Effector memory CD8-positive, alpha-beta T cell (primary cell): ENCODE measurements around the gene CXXC5.

Experiments
- ATAC-seq: fragments of 150-1000 bp; cut with Tn5 transposase; replicated peaks from 2 replicates; pipeline ENCODE4 v1.10.0; 2021; ENCODE audit warnings: mild to moderate bottlenecking, moderate library complexity
- DNase-seq, 3 experiments: peaks; one replicate each; pipeline ENCODE4 v3.0.0; 2021
- H3K27ac Mint-ChIP-seq, 2 donors: one replicate each; pipeline ENCODE4 v1.8.0; 2022; ENCODE audit warnings: mild to moderate bottlenecking in 2 of 2, mixed read lengths in 2 of 2, moderate library complexity in 2 of 2
- H3K27me3 Mint-ChIP-seq, 2 donors: one replicate each; pipeline ENCODE4 v1.8.0; 2022; ENCODE audit warnings: mixed read lengths in 2 of 2
- H3K36me3 Mint-ChIP-seq: one replicate; pipeline ENCODE4 v1.8.0; 2022; ENCODE audit warnings: mild to moderate bottlenecking, moderate library complexity, mixed read lengths; ENCODE audit not compliant: insufficient read depth
- H3K4me1 Mint-ChIP-seq, 2 donors: one replicate each; pipeline ENCODE4 v1.8.0; 2022; ENCODE audit warnings: low read depth in 2 of 2, mixed read lengths in 2 of 2
- H3K4me3 Mint-ChIP-seq, 2 donors: one replicate each; pipeline ENCODE4 v1.8.0; 2022; ENCODE audit warnings: mild to moderate bottlenecking in 2 of 2, mixed read lengths in 2 of 2, moderate library complexity in 2 of 2
- H3K9me3 Mint-ChIP-seq, 2 donors: one replicate each; pipeline ENCODE4 v1.8.0; 2022; ENCODE audit warnings: mixed read lengths in 2 of 2

CXXC5 gene

DNA sequence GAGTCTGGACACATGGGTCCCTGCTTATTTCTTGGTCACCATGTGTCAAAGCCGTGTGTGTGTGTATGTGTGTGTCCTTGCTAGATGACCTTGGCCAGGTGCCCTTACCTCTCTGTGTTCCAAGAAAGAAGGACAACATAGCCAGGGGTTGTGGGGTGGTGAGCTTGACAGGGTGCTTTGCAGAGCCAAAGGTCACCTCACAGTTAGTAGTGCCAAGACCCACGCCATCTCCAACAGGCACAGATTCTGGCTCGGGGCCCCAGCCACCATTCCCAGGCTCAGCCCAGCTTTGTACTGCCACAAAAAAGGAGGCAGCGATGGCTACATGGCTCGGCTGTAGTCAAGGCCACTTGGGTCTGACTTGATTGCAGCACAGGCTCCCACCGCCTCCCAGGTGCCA is 39.5 kb downstream of the CXXC5 start:
- H3K4me1 Mint-ChIP-seq, result peaks cover 7% of the 10 kb centered on the region in 2 donors
- peaks cover 6% of the 10 kb centered on the region for H3K36me3 Mint-ChIP-seq
- no peak for DNase-seq
- ATAC-seq, result no peak
- no peak overlapping the region for H3K27ac Mint-ChIP-seq
- H3K4me3 Mint-ChIP-seq, result no peak overlapping the region
- no peaks in the 10 kb centered on the region for H3K27me3 Mint-ChIP-seq
- H3K9me3 Mint-ChIP-seq, result no peaks in the 10 kb centered on the region

DNA sequence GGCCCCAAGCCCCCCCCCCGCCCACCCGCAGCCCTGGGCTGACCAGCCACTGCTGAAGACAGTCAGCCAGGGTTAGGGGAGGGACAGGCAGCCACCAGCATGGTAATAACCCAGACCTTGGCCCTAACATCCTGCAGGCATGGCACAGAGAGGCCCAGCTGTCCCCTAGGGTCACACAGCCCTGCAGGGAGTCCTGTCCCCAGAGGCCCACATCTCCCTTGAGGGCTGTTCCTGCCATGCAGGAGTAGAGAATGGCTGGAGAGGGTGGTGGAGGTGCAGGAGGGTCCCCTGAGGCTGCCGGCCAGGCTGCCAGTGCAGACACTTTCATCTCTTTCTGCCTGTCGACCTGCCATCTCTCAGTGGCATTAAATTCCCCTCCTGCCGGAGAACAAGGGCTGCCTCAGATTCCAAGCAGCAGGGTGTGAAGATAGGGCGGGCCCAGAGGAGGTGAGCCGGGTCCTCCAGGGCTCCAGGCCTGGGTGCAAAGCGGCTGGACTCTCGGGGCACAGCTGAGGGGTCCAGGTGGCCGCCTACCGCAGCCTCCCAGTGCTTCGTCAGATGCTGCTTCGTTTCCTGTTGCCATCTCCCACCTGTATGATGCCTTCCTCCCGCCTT is 40.0 kb downstream of the CXXC5 start:
- no peak overlapping the region for H3K27ac Mint-ChIP-seq
- H3K9me3 Mint-ChIP-seq, result no peaks in the 10 kb centered on the region
- ATAC-seq, result no peak
- H3K4me1 Mint-ChIP-seq, result peaks cover 7% of the 10 kb centered on the region in 2 donors
- H3K27me3 Mint-ChIP-seq, result no peaks in the 10 kb centered on the region
- H3K36me3 Mint-ChIP-seq, result peaks cover under 1% of the 10 kb centered on the region
- H3K4me3 Mint-ChIP-seq, result no peak overlapping the region
- no peak for DNase-seq

DNA sequence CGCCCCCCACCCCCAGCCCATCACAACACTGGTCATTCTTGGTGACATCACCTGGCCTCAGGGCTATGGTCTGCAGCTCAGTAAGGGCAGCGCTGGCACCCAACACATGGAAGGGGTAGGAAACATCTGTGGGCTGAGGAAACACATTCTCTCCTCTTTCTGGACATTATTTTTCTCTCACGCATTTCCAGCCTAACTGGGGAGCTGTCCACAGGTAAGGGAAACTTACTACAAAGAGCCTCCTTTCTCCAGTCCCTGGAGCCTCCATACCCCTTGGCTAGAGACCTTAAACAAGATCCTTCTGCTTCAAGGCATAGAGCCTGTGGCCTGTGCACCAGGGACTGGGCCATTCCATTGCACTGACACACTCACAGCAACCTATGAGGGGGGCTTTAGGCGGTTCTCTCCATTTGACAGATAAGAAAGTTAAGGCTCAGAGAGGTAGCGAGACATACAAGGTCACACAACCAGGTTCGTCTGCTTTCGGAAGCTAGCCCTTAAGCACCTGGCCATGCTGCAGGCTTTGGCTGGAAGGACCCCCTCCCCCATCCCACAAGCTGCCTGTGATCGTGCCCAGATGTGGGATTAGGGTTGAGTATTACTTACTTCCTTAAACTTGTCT is 40.7 kb downstream of the CXXC5 start:
- Mint-ChIP-seq H3K27ac (no peak overlapping the region), H3K27me3 (no peaks in the 10 kb centered on the region), H3K4me3 (no peak overlapping the region), H3K4me1 (peaks cover 7% of the 10 kb centered on the region in 2 donors), H3K36me3 (no peaks in the 10 kb centered on the region), H3K9me3 (no peaks in the 10 kb centered on the region)
- ATAC-seq (no peak), DNase-seq (no peak)

DNA sequence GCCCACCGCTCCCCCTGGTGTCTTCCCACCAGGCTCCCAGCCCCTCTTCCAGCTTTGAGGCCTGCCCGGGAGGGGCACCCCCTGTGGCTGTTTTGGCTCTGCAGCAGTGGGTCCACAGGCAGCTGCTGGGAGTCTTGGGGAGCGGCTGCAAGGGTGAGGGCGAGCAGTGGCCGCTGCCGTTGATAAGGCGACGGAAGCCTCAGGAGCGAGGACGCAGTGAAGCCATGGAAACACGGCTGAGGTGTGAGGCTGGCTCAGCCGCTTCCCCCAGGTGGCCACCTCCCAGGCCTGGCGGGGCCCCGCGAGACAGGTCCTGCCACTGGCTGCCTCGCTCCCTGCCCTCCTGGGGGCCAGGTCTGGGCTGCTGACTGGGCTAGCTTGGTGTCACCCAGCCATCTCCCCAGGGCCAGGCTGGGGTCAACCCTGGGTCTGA is 41.5 kb downstream of the CXXC5 start:
- H3K4me1 Mint-ChIP-seq, result peaks cover 5 to 7% of the 10 kb centered on the region in 2 donors
- H3K4me3 Mint-ChIP-seq, result no peak overlapping the region
- H3K9me3 Mint-ChIP-seq, result no peaks in the 10 kb centered on the region
- ATAC-seq (peak; percentile 43), DNase-seq (no peak)
- H3K27me3 Mint-ChIP-seq, result no peaks in the 10 kb centered on the region
- H3K36me3 Mint-ChIP-seq, result no peaks in the 10 kb centered on the region
- H3K27ac Mint-ChIP-seq, result no peak overlapping the region

DNA sequence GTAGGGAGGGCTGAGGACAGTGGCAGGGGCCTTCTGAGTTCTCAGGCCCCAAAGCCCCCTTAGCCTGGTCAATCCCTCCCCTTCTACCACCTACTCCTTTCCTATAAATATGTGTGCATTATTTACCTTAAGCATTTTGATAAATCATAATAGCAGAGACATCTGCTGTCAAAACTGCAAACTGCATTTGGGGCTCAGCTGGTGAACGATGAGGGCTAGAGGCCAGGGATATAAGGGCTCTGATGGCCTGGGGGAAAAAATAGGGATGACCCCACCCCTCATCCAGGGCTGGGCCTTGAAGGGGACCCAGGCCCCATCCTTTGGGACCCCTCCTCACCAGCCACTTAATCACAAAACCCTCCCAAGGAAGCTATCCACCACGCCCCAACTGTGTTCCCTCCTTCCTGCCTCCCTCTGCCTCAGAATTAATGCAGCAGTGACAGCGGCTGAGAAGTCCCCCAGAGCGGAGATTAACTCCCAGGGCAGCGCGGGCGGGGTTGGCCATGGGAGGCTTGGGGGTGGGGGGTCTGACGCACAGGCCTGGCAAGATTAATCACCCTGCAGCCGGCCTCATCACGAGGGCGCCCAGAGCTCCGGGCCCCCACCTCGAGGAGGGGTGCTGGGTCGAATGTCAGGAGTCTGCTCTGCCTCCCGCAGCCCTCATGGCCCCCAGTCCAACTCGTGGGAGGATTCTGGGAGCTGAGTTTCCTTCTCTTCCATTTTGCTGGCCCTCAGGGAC is 42.1 kb downstream of the CXXC5 start:
- ATAC-seq (peak; percentile 68), DNase-seq (peak in 2 of 3 experiments; percentile 34 to 38)
- Mint-ChIP-seq H3K27me3 (no peaks in the 10 kb centered on the region), H3K4me1 (peaks cover 5 to 7% of the 10 kb centered on the region in 2 donors), H3K9me3 (no peaks in the 10 kb centered on the region), H3K4me3 (no peak overlapping the region), H3K27ac (peak overlapping the region in 1 of 2 donors; percentile 45), H3K36me3 (no peaks in the 10 kb centered on the region)

DNA sequence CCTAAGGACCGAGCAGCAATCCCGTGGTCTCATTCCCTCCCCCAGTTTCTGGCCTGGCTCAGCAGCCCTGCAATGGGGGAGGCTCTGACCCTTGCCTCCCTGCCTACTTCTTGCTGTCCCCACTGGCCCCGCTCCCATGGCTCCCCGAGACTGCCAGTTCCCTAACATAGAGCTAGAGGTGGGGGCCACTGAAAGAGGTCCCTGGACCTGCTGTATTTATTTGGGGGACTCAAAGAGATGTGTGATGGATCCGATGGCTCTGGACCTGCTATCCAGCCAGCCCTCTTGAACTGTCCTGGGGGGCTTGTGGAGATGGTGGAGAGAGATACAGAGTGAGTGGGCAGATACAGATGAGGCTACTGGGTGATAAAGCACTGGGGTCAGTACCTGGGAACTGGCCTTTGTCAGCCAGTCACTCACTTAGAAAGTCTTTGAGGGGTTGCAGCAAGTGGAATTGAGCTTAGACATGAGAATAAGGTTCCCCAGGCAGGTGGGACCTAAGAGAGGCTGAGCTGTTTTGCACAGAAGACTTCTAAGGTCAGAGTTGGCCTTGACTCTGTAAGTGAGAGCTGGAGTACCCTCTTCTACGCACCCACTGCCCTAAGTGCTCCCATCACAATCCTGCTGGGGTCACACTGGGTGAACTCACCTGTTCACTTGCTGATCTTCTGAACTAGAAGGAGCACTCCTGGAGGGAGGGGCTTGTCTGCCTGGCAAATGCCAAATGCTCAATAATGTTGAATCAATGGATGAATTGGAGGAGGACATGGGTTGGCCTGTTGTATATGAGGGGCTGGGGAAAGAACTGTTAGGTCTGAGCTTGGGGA is 42.9 kb downstream of the CXXC5 start:
- DNase-seq (no peak), ATAC-seq (no peak)
- peaks cover 2 to 6% of the 10 kb centered on the region in 2 donors for H3K4me1 Mint-ChIP-seq
- H3K27ac Mint-ChIP-seq, result peak overlapping the region in 1 of 2 donors; percentile 45
- H3K36me3 Mint-ChIP-seq, result no peaks in the 10 kb centered on the region
- H3K9me3 Mint-ChIP-seq, result no peaks in the 10 kb centered on the region
- no peak overlapping the region for H3K4me3 Mint-ChIP-seq
- no peaks in the 10 kb centered on the region for H3K27me3 Mint-ChIP-seq

DNA sequence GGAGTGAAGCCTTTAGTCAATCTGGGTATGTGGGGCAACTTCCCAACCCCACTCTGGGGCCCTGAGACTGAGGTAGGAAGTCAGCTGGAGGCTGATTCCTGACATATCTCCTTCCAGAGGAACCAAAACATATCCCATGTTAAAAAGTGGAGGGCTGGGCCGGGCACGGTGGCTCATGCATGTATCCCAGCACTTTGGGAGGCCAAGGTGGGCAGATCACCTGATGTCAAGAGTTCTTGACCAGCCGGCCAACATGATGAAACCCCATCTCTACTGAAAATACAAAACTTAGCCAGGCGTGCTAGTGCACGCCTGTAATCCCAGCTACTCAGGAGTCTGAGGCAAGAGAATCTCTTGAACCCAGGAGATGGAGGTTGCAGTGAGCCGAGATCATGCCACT is 44.0 kb downstream of the CXXC5 start:
- no peak for DNase-seq
- Mint-ChIP-seq H3K9me3 (no peaks in the 10 kb centered on the region), H3K27ac (peak overlapping the region in 1 of 2 donors; percentile 45), H3K36me3 (no peaks in the 10 kb centered on the region), H3K4me3 (no peak overlapping the region), H3K27me3 (peaks cover 6 to 10% of the 10 kb centered on the region in 2 donors), H3K4me1 (peaks cover 6 to 13% of the 10 kb centered on the region in 2 donors)
- no peak for ATAC-seq

DNA sequence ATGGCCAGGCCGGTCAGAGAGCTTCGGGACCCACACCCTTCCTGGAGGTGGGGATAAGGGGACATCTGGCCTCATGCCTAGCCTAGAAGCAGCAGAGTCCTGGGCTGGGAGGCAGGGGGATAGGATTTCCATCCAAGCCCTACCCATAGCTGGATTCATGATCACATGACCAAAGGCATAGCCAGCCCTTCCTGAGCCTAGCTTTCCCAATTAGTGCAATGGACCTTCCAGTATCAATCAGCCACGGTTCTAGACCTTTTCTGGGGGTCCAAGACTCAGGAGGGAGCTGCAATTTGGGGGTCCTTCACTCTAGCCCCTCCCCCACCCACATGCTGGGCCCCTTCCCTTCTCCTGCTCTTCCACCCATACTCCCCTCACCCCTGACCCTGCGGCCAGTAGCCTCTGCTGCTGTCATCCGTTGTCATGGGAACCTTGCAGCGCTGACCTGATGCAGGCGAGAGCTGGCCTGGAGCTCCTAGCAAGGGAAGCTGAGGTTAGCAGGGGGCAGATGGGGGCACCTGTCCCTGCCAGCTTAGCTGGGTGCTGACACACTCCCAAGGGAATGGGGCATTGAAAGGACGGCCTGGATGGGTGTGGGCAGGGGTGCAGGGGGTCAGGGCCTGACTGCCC is 44.6 kb downstream of the CXXC5 start:
- Mint-ChIP-seq H3K36me3 (no peaks in the 10 kb centered on the region), H3K27me3 (peaks cover 6 to 12% of the 10 kb centered on the region in 2 donors), H3K9me3 (no peaks in the 10 kb centered on the region), H3K4me3 (no peak overlapping the region), H3K4me1 (peaks cover 6 to 14% of the 10 kb centered on the region in 2 donors), H3K27ac (no peak overlapping the region)
- ATAC-seq (no peak), DNase-seq (no peak)

DNA sequence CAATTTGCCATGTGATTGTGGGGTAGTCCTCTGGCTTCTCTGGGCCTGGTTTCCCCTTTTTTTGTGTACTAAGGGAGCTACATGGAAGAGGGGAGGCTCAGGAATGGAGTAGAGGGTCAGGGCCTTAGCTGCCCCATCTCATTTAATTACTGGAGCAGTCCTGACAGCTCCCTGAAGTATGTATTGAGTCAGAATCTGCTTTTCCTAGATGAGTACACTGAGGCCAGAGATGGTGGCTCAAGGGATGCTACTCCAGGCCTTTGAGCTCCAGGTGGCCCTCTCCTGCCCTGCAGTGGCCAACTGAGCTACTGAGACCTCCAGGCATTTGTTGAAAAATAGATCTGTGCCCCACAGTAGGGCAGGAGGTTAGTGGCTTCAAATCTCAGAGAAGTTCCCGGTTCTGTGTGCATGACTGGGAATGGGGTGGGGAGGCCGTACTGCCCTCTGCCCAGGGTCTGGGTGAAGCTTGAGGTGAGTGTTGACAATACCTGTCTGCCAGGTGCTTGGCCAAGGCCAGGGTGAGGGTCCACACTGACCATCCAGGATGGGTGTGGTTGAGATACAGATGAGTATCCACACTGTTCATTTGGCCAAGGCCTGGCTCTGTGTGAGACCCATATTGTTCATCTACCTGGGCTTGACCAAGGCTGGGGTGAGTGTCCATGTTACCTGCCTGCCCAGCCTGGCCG is 45.7 kb downstream of the CXXC5 start:
- Mint-ChIP-seq H3K36me3 (no peaks in the 10 kb centered on the region), H3K9me3 (no peaks in the 10 kb centered on the region), H3K27me3 (peaks cover 6 to 22% of the 10 kb centered on the region in 2 donors), H3K27ac (peak overlapping the region in 1 of 2 donors; percentile 19), H3K4me3 (no peak overlapping the region), H3K4me1 (peaks cover 6 to 17% of the 10 kb centered on the region in 2 donors)
- ATAC-seq (no peak), DNase-seq (no peak)

DNA sequence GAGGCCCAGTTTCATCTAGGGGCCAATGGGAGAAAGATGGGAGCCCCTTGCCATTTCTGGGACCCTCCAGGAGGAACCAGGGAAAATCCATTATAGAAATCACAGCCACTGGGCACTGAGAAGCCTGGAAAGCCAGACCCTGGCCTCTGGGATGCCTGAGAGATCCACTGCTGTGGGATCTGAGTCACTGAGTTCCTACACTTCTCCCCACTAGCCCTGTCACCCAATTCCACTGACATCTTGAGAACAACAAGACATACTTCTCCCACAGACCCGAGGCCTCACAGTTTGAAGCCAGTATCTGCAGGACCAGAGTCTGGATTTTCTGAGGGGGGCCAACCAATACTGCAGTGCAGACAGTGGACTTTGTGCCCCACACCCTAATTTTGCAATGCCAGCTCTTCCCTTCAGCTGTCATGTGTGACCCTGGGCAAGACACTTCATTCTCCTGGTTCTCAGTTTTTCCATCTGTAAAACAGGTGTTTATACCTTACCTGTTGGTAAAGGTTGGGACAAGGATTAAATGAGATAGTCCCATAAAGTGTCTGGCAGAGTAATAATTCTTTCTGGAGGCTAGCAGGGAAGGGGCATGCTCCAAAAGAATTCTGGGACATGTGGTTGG is 46.5 kb downstream of the CXXC5 start:
- H3K9me3 Mint-ChIP-seq, result no peaks in the 10 kb centered on the region
- peak overlapping the region in 1 of 2 donors; percentile 19 for H3K27ac Mint-ChIP-seq
- H3K4me1 Mint-ChIP-seq, result peaks cover 6 to 19% of the 10 kb centered on the region in 2 donors
- H3K27me3 Mint-ChIP-seq, result peaks cover 6 to 23% of the 10 kb centered on the region in 2 donors
- ATAC-seq, result no peak
- H3K36me3 Mint-ChIP-seq, result no peaks in the 10 kb centered on the region
- DNase-seq, result no peak
- H3K4me3 Mint-ChIP-seq, result no peak overlapping the region

DNA sequence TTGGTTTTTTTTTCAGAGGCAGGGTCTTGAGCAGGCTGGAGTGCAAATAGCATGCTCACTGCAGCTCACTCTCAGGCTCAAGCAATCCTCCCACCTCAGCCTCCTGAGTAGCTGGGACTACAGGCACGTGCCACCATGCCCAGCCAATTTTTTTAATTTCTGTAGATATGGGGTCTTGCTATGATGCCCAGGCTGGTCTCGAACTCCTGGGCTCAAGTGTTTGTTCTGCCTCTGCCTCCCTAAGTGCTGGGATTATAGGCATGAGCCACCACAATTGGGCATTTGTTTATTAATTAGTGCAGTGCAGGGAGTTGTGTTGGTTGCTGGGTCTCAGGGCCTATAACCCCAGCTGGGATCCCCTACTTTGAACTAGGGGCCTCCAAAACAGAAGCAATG is 47.0 kb downstream of the CXXC5 start:
- no peaks in the 10 kb centered on the region for H3K36me3 Mint-ChIP-seq
- no peaks in the 10 kb centered on the region for H3K9me3 Mint-ChIP-seq
- peaks cover 6 to 19% of the 10 kb centered on the region in 2 donors for H3K4me1 Mint-ChIP-seq
- peak overlapping the region in 1 of 2 donors; percentile 72 for H3K27ac Mint-ChIP-seq
- H3K27me3 Mint-ChIP-seq, result peaks cover 6 to 23% of the 10 kb centered on the region in 2 donors
- no peak for ATAC-seq
- H3K4me3 Mint-ChIP-seq, result no peak overlapping the region
- no peak for DNase-seq
